HL-60/S4 treated with retinoic acid at 250 ng/mL for 4 days and 3 days (cell line): ENCODE data around the gene NCBP2L.

Experiments
- in situ Hi-C: fragments of 300-500 bp; cut with MboI; formaldehyde crosslinking; loops from 2 replicates; pipeline ENCODE4 v1.7.0; 2022; ENCODE audit warnings: low sequenced_read_pairs

NCBP2L gene

DNA sequence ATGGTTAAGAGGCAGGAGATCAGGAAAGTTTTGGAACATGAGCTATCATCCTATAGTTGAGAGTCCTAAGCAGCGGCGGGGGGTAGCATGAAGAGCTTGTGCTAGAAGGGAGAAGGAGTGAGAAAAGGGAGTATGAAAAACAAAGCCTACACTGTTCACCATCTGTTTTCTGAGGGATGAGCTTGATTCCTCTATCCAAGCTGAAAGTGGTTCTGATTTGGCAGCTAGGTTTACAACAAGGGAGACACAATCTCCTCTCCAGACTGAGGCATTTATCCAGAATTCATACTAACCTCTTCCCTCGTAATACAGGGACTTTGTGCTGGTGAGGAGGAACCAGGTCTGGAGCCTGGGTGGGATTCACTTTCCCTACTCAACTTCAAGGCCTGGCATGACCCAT is 25.5 kb upstream of the NCBP2L start:
- in situ Hi-C loops: no loop called here

DNA sequence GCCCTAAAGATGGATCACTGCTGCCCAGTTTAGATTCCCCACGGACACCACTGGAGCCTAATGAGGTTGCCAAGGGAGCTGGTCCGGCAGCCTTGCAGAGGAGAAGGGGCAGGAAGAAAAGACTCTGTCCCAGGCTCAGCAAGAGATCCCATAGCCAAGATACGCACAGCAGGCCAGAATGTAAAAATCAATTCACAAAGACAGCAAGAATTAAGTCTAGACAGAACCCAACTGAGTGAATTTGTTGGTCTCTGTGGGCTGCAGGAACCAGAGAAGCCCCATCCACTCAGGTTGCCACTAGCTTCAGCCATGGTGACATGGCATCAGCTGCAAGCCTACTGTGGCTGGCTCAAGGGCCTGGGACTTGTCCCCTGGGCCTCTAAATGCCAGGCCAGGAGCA is 24.8 kb upstream of the NCBP2L start:
- in situ Hi-C loops: no loop called here

DNA sequence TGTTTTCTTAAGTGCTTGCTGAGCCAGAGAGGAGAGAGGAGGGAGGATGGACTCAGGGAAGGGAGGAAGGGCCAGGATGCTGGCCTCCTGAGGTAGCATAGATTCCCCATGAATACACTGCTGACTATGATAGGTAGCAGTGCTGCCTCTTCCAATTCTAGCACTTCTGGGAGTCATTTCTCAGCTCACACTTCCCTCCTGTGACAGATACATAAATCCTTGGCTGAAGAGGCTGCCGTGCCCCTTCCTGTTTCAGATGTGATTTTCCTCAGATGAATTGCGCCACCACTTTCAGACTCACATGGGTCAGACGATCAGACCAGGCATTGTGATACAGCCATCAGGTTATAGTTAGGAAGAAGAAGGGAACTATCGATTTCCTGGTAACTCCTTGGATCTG is 24.3 kb upstream of the NCBP2L start:
- in situ Hi-C loops: no loop called here

DNA sequence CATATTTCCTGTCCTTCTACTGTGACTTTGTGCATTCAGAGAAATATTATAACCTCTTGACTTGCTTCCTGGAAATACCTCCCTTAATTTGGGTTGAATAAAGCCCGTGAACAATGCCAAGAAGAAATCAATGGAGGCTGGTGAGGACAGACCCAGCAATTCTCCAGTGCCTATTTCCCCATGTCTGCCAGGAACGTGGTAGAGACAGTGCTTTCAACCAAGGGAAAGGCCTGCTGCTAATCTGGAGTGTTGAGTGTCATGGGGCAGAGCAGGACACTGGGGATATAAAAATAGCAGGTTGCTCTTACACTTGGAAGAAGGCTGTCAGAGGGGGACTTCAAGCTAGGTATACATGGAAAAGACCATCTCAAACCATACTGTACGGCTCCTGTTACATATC is 21.8 kb upstream of the NCBP2L start:
- in situ Hi-C loops: no loop called here

DNA sequence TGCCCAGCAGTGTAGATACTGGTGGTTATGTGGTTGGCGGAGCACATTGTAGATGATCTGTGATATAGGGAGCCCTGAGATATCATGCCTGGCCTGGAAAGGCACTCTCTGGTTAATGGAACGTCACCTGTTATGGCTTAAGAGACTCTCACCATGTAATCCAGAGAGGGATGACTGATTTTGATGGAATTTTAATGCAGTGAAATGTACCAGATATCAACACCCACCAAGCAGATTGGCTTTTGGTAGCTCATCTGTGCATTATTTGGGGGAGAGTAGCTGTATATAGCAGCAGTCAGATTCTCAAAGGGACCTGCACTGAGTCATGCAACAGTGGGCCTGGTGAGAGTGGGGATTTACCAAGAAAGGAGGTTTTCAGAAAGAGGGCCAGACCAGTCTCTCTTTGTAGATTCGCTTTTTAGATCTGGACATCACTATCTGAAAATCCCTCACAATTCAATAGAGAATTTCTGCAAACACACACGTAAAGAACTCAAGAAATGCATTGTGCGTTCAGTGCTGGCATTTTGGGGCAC is 19.2 kb upstream of the NCBP2L start:
- in situ Hi-C loops: no loop called here

DNA sequence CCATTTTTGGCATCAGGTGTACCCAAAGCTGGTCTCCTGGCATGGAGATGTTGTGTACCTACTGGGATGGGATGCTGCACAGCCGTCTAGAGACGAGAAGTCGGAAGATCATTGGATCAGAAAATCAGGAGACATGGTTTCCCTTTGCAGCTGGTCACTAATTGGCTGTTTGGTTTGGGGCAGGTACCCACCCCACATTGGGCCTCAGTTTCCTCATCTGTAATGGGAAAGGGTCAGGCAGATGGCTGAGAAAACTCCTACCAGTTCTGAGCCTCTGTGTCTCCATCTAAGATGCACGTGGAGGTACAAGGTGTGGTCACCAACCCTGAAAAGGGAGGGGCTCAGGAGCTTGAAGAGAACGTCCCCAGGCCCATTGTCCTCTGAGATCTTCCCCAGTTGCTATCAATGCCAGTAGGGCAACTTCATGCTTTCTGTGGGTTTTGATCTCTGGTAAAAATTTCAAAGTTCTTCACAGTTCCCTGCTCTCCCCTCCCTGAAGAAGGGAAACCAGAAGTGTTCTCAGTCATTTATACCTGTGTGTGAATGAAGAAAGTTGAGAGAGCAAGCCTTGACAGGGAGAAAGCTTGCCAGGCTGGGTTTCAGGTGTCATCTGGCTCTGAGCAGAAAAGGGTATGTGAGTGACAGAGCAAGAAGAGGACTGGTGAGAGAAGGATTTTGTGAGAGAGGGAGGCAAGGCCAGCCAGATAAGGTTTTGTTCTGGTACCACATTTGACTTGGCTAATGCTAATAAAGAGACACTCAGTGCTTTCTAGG is 17.0 kb upstream of the NCBP2L start:
- in situ Hi-C loops: no loop called here

DNA sequence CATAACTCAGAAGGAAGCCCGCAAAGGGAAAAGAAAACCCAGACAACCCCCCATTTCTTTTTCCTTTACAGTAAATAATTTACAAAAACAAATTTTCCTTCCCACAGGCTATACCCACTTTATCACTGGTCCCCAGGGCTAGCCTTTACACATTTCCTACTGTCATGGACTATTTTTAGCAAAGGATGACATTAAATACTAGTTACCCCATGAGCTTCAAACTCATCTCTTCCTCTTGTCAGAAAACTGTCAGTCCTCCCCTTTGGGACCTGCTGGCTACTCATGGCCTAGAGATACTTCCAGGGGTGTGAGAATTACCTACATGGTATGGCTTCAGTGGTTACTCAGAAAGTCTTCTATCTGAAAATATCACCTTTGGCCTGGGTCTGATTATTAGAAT is 13.9 kb upstream of the NCBP2L start:
- in situ Hi-C loops: no loop called here

DNA sequence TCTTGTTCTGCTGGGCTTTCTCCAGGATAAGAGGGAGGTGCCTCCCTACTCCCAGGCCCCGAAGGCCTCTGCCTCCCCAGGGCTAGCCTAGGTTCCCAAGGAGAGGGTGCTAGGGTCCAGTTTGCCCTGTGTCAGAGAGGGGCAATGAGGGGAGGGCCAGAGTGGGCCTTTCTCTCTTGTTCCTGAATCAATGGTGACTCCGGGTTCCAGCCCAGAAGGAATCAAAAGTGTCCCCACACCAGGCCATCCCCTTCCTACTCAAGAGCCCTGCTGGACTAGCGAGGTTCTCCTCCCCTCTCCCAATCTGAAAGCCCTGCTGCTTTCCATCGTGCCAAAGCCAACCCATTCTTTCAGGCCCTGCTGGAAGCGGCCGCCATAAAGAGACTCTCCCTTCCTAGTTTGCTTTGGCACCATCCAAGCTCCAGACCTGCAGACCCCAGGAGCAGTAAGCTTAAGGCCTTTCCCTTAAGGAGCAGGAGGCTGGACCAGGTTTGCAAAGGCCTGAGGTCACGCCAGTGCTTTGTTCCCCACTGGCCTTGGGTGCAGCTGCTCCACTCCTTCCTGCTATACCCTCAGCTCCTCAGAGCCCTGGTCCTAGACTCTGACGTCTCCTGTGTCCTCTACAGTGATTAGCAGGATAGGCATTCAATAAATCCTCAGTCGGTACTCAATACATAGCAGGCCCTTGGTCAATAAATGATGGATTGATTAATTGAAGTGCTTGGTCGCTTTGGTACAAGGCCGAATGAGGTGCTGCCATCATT is 12.5 kb upstream of the NCBP2L start:
- in situ Hi-C loops: no loop called here

DNA sequence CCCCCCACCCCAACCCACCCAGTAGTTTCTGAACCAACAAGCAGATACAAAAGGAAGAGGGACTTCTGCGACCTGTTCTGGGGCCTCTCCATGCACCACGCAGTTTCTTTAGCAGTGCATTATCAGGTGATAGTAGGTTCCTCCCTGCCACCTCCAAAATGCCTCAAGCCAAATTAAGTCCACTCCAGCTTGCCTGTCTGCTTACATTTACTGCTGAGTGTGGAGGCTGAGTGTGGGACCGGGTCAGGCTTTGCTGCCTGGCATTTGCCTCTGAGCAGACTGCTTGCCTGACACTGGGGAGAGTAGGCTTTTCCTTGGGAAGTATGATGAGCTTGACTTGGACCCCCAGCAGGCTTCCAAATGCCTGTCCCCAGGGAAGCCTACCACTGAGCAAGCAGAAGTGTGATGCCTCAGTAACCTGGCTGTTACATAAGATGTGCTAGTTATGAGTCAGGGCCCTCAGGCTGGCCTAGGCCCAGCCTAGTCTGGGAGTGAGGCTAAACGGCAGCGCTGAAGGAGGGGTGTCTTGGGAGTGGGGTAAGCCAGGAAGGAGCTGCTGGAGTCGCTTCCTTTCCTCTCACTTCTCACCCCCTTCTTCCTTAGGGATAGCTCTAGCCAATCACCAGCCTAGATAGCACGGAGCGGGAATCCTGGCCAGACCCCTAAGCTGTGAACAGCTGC is 10.9 kb upstream of the NCBP2L start:
- in situ Hi-C loops: no loop called here

DNA sequence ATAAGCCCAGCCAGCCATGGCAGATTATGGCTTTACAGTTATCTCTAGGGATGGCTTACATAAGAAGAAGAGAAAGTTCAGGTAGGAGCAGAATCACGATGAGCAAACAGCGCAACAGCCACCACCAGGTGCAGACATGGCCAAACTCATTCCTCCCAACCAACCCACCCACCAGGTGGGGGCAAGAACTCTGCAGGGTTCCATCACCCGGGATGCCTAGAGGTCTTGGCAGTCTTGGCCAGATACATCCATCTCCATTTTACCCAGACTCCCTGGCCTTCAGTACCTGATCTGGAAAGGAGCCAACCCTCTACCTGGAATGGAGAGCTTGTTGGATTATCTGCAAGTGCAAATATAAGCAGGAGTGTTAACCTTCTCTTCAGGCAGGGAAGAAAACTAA is 9.5 kb upstream of the NCBP2L start:
- in situ Hi-C loops: no loop called here

DNA sequence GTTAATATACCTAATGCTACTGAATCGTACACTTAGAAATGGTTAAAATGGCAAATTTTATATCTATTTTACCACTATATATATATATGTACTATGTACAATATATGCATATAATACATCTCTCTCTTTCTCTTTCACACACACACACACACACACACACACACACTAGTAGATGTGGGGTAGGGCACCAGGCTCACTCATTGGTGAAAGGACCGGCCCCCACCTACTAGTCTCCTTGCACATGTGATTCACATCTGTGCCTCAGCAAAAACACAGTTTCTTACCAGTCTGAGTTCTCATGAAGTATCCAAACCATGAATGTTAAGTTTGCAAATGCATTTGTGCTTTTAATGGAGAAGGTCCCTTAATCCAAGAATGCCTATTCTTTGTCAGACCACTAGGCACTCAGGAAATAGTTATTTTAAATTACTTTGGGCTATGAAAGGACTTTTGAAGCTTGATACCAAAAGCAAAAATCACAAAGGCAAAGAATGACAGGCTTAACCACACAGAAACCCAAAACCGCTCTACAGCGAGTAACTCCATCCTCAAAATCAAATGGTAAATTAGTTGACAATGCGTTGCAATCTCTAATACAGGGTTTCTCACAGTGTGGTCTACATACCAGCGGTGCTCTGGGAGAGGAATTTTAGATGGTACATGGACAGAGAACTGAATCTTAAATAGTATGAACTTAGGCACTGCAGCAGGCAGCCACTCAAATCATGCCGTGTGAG is 7.8 kb upstream of the NCBP2L start:
- in situ Hi-C loops: no loop called here

DNA sequence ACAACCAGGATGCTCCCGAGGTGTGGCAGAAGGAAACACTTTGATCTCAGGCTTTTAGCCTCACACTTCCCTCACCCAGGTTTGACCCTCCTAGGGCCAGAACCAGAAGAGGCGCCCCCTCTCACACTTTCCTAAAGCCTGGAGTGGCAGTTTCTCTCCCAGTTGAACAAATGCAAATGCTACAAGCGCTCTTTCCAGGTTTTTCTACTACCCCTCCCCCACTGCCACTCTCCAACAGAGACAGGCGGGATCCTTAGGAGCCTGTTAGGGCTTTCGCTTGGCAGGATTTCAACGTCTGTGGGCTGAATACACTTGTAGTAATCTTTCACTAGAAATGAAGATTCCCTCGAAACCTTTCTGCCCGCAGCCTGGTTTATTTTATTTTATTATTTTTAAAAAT is 4.3 kb upstream of the NCBP2L start:
- in situ Hi-C loops: no loop called here

DNA sequence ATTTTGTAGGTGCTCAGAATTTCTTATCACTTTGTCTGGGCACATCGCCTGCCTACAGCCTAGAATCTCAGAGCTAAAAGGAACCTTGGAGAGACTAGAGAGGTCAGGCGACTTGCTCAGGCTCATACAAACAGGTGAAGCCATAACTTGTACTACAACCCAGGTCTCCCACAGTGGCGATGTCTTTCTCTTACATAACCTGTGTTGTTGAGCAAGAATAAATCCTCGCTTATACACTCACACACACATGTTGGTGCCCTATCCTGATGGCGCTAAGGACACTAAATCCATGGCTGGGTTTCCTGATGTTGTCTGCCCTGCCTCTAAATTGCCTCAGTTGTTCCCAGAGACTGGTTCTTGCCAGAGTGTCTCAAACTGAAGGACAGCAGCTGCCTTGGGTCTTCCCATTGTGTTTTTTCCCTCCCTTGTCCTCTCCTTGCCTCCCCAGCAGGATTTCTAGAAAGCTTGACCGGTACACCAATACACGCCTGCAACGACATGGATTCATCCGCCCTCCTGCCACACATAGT is 3.6 kb upstream of the NCBP2L start:
- in situ Hi-C loops: no loop called here

DNA sequence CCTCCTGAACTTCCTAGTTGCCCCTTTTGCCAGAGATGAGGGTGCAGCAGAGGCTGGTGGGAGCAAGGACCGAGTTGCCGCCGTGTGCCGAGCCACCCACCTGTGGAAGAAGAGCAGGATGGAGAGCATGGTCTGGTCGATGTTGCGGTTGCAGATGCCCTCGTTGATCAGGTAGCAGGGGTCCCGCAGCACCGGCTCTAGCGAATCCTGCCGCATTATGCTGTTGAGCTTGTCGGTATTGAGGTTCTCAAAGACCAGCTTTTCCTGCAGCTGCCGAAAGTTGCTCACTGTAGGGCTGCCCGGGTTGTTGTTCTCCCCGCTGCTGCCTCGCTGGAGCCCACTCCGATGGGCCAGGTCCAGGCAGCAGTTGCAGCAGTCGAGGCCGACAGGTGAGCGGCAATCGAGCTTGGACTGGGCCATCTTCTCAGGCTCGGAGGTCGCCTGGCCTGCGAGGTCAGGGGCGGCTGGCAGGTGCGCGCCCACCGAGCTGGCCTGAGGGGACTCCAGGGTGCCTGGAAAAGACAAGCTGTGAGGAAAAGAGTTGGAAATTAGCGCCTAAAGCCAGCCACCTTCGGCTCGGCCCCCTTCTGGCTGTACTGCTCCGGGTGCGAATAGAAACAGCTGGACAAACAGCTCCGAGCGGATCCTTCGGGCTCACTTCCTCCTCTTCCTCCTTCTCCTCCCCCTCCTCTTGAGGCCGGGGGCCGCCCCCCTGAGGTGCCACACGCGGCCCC is 2.4 kb upstream of the NCBP2L start:
- in situ Hi-C loops: loop anchor here (25.0 kb wide), 2 partner anchors 113 to 238 kb away; no protein-coding TSS in a partner anchor

DNA sequence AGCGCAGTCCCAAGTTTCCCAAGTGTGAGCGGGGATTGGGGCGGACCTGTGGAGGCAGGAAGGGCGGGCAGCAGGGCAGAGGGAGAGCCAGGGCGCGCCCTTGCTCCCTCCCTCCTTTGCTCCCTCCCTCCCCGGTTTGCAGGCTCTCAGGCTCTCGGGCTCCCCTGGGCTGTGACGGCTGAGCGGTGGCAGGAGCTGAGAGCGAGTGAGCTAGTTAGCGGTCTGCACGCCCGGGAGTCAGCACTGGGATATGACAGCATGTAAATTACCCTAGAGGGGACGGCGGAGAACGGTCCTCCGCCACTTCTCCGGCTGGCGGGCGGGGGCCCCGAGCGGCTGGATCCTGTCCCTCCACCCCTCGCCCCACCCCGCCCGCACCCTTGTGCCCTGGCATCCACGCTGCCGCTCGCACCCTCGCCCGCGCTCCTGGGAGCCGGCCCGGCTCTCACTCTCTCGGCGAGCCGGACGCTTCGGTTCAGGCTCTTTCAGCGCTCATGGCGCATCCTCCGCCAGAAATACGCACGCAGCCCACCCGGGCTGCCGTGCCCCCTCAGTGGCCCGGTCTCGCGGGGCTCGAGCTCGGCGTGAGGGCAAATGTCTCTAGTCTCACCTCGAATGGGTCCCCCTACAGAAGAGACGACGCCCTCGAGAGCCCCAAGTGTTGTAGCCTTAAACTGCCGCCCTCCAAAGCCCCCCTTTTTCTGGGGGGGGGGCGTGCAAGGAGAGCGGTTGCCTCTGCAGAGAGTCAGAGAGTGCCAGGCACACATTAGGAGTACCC is 1.6 kb upstream of the NCBP2L start, which contains the start of gene TSC22D3:
Gene TSC22D3 (minus strand): TSS at position 54 of the 778 bp plus-strand sequence. CDS start 368 bp downstream, outside the sequence.
- in situ Hi-C loops: loop anchor here (25.0 kb wide), 2 partner anchors 114 to 239 kb away; no protein-coding TSS in a partner anchor

DNA sequence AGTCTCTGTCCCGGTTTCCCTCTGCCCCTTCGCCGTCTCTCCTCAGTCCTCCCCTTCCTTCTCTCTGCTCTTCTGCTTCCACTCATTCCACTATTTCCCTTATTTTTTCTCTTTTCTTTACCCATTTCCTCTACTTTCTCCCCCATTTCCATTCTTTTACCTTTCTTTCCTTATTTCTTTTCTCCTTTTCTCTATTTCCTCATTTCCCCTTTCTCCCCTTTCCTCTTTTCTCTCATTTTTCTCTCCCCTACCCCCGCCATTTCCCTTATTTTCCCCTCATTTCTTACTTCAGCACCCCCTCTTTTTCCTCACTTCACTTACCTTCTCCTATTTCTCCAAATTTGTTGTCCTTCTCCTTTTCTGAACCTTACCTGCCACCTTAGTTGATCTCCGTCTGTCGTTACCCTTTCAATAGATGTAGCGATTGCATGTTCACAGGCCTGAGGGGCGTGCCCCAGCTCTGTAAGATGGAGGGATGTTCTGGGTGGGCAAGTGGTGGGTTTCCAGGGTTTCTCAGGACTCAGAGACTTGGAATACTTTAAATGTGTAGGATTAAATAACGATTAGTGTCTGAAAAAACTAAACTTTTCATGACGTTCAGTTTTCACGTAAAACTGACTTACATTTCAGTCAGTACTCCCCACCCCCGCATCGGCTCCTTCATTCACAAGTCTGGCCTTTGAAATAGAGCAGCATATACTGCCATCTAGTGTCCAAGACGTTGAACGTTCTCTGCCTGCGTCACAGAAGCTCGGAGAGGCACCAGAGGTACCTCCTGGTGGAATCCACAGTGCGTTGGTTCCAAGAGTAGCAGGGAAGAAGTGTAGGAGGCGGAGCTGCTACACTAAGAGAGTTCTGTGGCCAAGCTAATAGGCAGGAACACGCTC is 641 bp upstream of the NCBP2L start:
- in situ Hi-C loops: loop anchor here (25.0 kb wide), 2 partner anchors 115 to 240 kb away; no protein-coding TSS in a partner anchor

DNA sequence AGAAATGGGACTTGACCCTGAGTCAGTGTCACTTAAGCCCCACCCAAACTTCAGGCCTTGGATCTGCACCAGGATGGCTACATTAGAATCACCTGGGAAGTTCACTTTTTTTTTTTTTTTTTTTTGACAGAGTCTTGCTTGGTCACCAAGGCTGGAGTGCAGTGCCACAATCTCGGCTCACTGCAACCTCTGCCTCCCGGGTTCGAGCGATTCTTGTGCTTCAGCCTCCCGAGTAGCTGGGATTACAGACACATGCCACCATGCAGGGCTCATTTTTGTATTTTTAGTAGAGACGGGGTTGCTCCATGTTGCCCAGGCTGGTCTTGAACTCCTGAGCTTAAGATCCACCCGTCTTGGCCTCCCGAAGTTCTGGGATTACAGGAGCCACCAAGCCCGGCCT is 3.0 kb downstream of the NCBP2L start:
- in situ Hi-C loops: loop anchor here (25.0 kb wide), 2 partner anchors 118 to 243 kb away; no protein-coding TSS in a partner anchor

DNA sequence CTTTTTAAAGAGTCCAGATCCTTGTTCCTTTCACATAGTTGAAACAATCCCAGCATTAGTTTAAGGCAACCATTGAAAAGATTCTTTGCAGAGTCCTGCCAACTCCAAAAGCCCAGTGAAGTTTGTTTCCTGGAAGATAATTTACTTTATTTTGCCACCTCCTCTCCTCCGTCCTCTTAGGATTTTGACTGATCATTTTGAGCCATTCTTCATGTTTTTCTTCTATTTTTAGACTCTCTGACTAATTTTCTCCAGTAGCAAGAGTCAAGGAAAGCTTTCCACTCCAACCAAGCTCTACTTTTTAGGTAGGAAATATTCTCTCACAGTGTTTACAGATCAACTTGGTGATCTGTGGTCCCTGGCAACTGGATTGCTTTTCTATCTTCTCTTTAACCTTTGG is 10.3 kb downstream of the NCBP2L start:
- in situ Hi-C loops: loop anchor here (25.0 kb wide), 2 partner anchors 126 to 251 kb away; no protein-coding TSS in a partner anchor
